Measurements from ENCODE around the gene THSD8. TPM values are rescaled to one million over a fixed set of nuclear protein-coding genes. Genes with fewer than 3 reads are reported as not detected.

THSD8 gene
- total and polyA plus RNA-seq, 4 donors: 1.2 to 2.5 TPM; not detected in 2

DNA sequence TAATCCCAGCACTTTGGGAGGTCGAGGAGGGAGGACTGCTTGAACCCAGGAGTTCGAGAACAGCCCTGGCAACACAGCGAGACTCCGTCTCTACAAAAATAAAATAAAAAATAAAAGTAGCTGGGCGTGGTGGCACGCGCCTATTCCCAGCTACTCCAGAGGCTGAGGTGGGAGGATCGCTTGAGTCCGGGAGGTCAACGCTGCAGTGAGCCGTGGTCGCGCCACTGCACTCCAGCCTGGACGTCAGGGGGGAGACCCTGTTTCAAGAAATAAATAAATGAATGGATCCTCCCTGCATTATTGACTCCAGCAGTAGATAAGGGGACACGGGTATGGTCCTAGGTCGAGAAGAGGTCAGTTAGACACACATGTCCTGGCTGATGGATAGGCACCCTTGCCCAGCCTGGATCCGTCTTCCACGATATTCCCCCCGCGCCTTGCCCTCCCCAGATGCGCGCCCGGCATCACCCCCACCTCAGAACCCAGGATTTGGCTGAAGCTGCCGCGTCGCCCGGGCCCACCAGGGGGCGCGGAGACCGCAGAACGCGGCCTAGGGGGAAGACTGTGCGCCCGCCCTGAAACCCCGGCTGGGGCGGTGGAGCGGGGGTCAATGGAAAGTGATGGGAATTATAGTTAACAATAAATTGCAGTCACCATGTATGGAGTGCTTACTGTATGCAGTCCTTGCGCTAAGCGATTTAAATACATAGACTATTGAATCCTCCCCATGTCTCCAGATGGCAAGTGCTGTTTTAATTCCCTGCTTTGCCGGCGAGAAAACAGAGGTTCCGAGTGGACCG lies 24.5 kb upstream of the THSD8 start:
- Histone ChIP-seq H3K9me3 (ENCODE audit: control insufficient read depth, low read length) (no peaks in the 10 kb centered on the region), H3K27ac (ENCODE audit: low read depth in 1 of 2, low read length in 2 of 2) (peak overlapping the region; percentile 83 to 84), H3K36me3 (ENCODE audit: control insufficient read depth in 1 of 2, insufficient read depth in 2 of 2, low read length in 1 of 2) (no peaks in the 10 kb centered on the region), H3K4me1 (ENCODE audit: control insufficient read depth in 1 of 2, insufficient read depth in 2 of 2, low read length in 2 of 2) (no peaks in the 10 kb centered on the region), H3K4me3 (ENCODE audit: low read length in 2 of 2) (peak overlapping the region; percentile 19 to 55), H3K27me3 (ENCODE audit: control insufficient read depth in 1 of 2, insufficient read depth in 2 of 2, low read length in 1 of 2) (no peaks in the 10 kb centered on the region)
- WGBS, 2 donors: 5 to 6% methylated on average over 43 of the region's 43 CpGs
- intact Hi-C loops (cut with DNase I): loop anchor here (1.0 kb wide), 2 partner anchors 17 to 18 kb away; no protein-coding TSS in a partner anchor
- DNase-seq (peak; percentile 89 to 95), ATAC-seq (ENCODE audit: low FRiP score) (peak; percentile 85)

DNA sequence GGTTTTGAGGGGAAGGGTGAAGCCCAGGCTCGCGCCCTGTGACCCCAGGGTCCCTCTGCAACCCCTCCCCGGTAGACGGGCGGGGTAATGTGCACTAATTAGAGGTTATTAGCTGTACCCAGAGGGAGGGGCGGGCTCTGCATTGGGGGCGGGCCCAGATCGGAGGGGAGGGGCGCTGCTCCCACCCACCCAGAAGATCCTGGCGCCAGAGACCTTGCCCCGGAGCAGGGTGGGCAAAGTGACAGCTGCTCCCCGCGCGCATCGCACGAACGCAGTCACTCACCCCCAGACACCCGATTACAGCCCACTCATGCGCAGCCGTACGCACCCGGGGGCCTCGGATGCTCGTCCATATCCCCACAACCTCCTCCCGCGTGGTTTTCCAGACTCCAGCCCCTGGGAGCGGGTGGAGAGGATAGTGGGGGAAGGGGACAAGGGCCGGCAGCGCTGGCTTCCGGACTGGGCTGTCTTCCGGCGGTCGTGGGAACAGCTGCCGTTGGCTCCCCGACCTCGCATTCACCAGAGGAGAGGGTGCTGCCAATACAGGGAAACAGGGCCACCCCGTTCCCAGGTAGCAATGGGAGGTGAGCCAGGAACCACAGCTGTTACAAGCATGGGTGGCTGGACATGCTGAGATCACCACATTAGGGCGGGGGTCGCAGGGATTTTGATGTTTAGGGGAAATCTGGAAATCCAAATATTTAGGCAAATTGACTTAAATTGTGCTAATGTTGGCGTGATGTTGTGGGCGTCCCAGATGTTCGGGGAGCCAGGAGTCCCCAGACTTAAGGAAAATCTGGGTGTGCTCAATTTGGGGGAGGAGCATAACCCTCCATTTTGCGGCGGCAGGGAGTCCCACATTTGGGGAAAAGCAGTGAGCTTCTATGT lies 23.6 kb upstream of the THSD8 start:
- H3K9me3 ChIP-seq (ENCODE audit: control insufficient read depth, low read length): no peaks in the 10 kb centered on the region
- no peaks in the 10 kb centered on the region for H3K27me3 ChIP-seq (ENCODE audit: control insufficient read depth in 1 of 2, insufficient read depth in 2 of 2, low read length in 1 of 2)
- H3K4me3 ChIP-seq (ENCODE audit: low read length in 2 of 2): peak overlapping the region; percentile 19 to 55
- DNase-seq: peak; percentile 84 to 90
- H3K27ac ChIP-seq (ENCODE audit: low read depth in 1 of 2, low read length in 2 of 2): peak overlapping the region; percentile 83 to 84
- WGBS, 2 donors: 1% methylated on average over 40 to 44 of the region's 44 CpGs
- intact Hi-C loops (cut with DNase I): loop anchor here in 1 of 2 donors (1.0 kb wide), 1 partner anchor 17 kb away; no protein-coding TSS in a partner anchor
- no peaks in the 10 kb centered on the region for H3K4me1 ChIP-seq (ENCODE audit: control insufficient read depth in 1 of 2, insufficient read depth in 2 of 2, low read length in 2 of 2)
- peak; percentile 48 for ATAC-seq (ENCODE audit: low FRiP score)
- no peaks in the 10 kb centered on the region for H3K36me3 ChIP-seq (ENCODE audit: control insufficient read depth in 1 of 2, insufficient read depth in 2 of 2, low read length in 1 of 2)

DNA sequence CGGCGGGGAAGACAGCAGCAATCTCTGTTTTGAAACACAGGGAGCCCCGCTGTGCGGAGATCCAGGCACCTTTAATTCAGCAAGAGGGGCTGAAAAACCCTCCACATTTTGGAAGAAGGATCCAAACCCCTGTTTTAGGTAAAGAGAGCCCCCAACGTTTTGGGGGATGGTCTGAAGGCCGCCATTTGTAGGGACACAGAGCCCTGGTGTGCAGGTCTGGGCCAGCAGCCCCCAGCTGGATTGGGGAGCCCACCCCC lies 23.0 kb upstream of the THSD8 start:
- no peak overlapping the region for H3K4me3 ChIP-seq (ENCODE audit: low read length in 2 of 2)
- peak overlapping the region; percentile 83 to 84 for H3K27ac ChIP-seq (ENCODE audit: low read depth in 1 of 2, low read length in 2 of 2)
- DNase-seq (no peak), ATAC-seq (ENCODE audit: low FRiP score) (no peak)
- intact Hi-C loops (cut with DNase I): loop anchor here in 1 of 2 donors (1.0 kb wide), 1 partner anchor 16 kb away; no protein-coding TSS in a partner anchor
- no peaks in the 10 kb centered on the region for H3K36me3 ChIP-seq (ENCODE audit: control insufficient read depth in 1 of 2, insufficient read depth in 2 of 2, low read length in 1 of 2)
- no peaks in the 10 kb centered on the region for H3K27me3 ChIP-seq (ENCODE audit: control insufficient read depth in 1 of 2, insufficient read depth in 2 of 2, low read length in 1 of 2)
- no peaks in the 10 kb centered on the region for H3K9me3 ChIP-seq (ENCODE audit: control insufficient read depth, low read length)
- WGBS, 2 donors: 41% methylated on average over 6 of the region's 6 CpGs
- H3K4me1 ChIP-seq (ENCODE audit: control insufficient read depth in 1 of 2, insufficient read depth in 2 of 2, low read length in 2 of 2): no peaks in the 10 kb centered on the region

DNA sequence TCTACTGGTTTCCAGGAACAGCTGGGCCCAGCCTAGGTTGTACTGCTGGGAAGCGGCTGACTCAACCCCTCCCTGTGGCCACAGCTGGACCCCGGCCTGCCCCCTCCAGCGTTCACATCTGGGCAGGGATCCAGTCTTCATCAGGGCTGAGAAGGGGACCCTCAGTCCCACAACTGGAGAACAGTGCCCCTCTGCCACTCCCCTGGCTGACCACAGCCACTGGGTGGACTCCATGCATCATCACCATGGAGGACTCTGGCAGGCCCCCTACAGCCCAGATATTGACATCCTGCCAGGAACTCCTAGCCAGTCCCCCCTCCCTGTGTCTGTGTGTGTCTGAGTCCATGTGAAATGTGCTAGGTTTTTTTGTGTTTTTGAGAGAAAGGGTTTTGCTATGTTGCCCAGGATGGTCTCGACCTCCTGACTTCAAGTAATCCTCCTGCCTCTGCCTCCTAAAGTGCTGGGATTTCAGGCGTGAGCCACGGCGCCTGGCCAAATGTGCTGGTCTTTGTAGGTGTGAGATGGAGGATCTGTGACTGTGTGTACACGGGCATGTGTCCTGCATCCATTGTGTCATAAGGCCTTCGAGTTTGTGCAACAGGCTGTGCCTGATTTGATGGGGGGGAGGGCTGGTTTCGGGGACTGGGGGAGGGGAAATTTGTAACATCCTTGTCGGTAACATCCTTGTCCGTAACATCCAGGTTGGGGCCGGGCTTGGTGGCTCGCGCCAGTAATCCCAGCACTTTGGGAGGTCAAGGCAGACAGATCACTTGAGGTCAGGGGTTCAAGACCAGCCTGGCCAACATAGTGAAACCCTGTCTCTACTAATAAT lies 22.5 kb upstream of the THSD8 start:
- no peaks in the 10 kb centered on the region for H3K9me3 ChIP-seq (ENCODE audit: control insufficient read depth, low read length)
- ATAC-seq (ENCODE audit: low FRiP score): no peak
- H3K36me3 ChIP-seq (ENCODE audit: control insufficient read depth in 1 of 2, insufficient read depth in 2 of 2, low read length in 1 of 2): no peaks in the 10 kb centered on the region
- intact Hi-C loops (cut with DNase I): no loop called here
- no peak overlapping the region for H3K4me3 ChIP-seq (ENCODE audit: low read length in 2 of 2)
- 58 to 60% methylated on average over 15 of the region's 15 CpGs for WGBS, 2 donors
- H3K4me1 ChIP-seq (ENCODE audit: control insufficient read depth in 1 of 2, insufficient read depth in 2 of 2, low read length in 2 of 2): no peaks in the 10 kb centered on the region
- peak; percentile 87 to 89 for DNase-seq
- H3K27ac ChIP-seq (ENCODE audit: low read depth in 1 of 2, low read length in 2 of 2): peak overlapping the region; percentile 83 to 84
- H3K27me3 ChIP-seq (ENCODE audit: control insufficient read depth in 1 of 2, insufficient read depth in 2 of 2, low read length in 1 of 2): no peaks in the 10 kb centered on the region

DNA sequence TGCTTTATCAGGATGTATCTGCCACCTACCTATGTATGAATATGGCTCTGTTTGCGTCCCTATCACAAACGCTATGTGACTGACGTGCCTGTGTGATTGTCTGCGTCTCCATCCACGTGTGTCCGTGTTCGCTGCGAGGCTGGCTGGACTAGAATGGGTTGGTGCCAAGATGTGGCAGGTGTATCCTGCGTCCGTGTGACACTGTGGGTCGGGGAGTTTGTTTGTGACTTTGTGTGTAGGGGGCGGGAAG lies 19.8 kb upstream of the THSD8 start:
- Histone ChIP-seq H3K4me1 (ENCODE audit: control insufficient read depth in 1 of 2, insufficient read depth in 2 of 2, low read length in 2 of 2) (no peaks in the 10 kb centered on the region), H3K4me3 (ENCODE audit: low read length in 2 of 2) (peak overlapping the region in 1 of 2 donors; percentile 1), H3K27ac (ENCODE audit: low read depth in 1 of 2, low read length in 2 of 2) (peak overlapping the region in 1 of 2 donors; percentile 78), H3K27me3 (ENCODE audit: control insufficient read depth in 1 of 2, insufficient read depth in 2 of 2, low read length in 1 of 2) (no peaks in the 10 kb centered on the region), H3K9me3 (ENCODE audit: control insufficient read depth, low read length) (no peaks in the 10 kb centered on the region), H3K36me3 (ENCODE audit: control insufficient read depth in 1 of 2, insufficient read depth in 2 of 2, low read length in 1 of 2) (no peaks in the 10 kb centered on the region)
- 1% methylated on average over 12 of the region's 12 CpGs for WGBS, 2 donors
- intact Hi-C loops (cut with DNase I): no loop called here
- ATAC-seq (ENCODE audit: low FRiP score): no peak
- no peak for DNase-seq

DNA sequence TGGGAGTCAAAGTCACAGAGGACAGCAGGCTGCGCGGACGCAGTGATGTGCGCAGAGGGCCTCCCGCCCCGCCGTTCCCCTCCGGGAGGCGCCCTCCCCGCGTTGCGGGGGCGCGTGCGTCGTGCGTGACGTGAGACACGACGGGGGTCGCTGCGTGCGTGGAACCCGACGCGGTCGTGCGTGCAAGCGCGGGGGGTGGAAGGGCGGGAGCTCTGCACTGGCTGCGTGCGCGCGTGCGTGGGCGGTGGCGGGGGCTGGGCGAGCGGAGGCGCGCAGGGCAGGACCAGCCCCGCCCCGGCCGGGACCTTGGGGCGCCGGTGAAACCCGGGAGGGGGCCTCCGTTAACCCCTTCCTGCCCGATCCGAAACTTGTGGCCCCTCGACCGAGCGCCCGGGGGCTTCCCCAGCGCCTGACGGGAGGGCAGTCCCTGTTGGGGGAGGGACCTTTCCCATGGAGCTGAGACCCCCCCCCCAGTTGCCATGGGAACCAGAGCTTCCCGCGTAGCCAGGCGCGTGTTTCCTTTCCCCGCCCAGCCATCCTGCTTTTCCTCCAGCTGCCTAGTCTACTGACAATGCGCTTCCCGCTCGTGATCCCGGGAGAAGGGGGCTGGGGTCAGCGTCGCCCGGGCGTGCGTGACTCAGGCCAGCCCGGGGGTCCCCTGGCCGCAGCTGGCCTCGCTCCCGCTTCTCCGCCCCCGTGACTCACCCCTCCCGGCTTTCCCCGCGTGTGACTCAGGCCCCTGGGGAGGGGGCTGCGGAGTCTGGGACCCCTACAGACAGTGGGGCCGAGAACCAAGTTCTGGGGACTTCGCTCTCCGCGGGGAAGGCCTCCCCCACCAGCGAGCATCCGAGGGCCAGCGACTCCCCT lies 19.2 kb upstream of the THSD8 start:
- intact Hi-C loops (cut with DNase I): no loop called here
- ATAC-seq (ENCODE audit: low FRiP score): peak; percentile 80
- 1% methylated on average over 60 to 88 of the region's 88 CpGs for WGBS, 2 donors
- no peaks in the 10 kb centered on the region for H3K36me3 ChIP-seq (ENCODE audit: control insufficient read depth in 1 of 2, insufficient read depth in 2 of 2, low read length in 1 of 2)
- peak overlapping the region in 1 of 2 donors; percentile 1 for H3K4me3 ChIP-seq (ENCODE audit: low read length in 2 of 2)
- H3K4me1 ChIP-seq (ENCODE audit: control insufficient read depth in 1 of 2, insufficient read depth in 2 of 2, low read length in 2 of 2): no peaks in the 10 kb centered on the region
- peak overlapping the region; percentile 31 to 78 for H3K27ac ChIP-seq (ENCODE audit: low read depth in 1 of 2, low read length in 2 of 2)
- H3K27me3 ChIP-seq (ENCODE audit: control insufficient read depth in 1 of 2, insufficient read depth in 2 of 2, low read length in 1 of 2): no peaks in the 10 kb centered on the region
- H3K9me3 ChIP-seq (ENCODE audit: control insufficient read depth, low read length): no peaks in the 10 kb centered on the region
- peak; percentile 93 to 97 for DNase-seq

DNA sequence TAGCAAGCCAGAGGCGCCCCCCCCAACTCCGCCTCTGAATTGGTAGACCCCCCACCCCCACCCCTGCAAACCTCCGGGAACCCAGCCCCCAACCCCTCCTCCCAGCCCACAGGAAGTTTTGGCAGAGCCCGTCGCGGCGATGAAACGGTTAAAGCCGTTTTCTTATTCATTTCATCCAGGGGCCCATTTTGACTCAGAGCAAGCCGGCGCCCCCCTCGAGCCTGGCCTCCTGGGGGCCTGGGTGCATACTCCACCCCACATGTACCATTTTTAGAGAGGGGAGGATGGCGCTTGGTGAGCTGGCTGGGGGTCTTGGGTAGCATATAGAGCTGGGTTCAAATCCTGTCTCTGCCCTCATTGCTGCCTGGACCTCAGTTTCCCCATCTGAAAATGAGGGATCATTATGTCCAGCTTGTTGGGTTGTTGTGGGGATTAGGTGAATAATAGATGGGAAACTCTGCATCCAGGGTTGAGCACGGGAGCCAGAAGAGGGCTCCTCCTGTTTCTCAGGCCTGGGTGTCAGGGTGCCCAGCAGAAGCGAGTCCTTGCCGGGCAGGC lies 18.5 kb upstream of the THSD8 start:
- no peaks in the 10 kb centered on the region for H3K27me3 ChIP-seq (ENCODE audit: control insufficient read depth in 1 of 2, insufficient read depth in 2 of 2, low read length in 1 of 2)
- WGBS, 2 donors: 10 to 13% methylated on average over 14 to 16 of the region's 16 CpGs
- DNase-seq: no peak
- ATAC-seq (ENCODE audit: low FRiP score): no peak
- H3K27ac ChIP-seq (ENCODE audit: low read depth in 1 of 2, low read length in 2 of 2): peak overlapping the region; percentile 31 to 84
- no peaks in the 10 kb centered on the region for H3K36me3 ChIP-seq (ENCODE audit: control insufficient read depth in 1 of 2, insufficient read depth in 2 of 2, low read length in 1 of 2)
- H3K4me3 ChIP-seq (ENCODE audit: low read length in 2 of 2): no peak overlapping the region
- no peaks in the 10 kb centered on the region for H3K4me1 ChIP-seq (ENCODE audit: control insufficient read depth in 1 of 2, insufficient read depth in 2 of 2, low read length in 2 of 2)
- intact Hi-C loops (cut with DNase I): no loop called here
- H3K9me3 ChIP-seq (ENCODE audit: control insufficient read depth, low read length): no peaks in the 10 kb centered on the region
